ENCODE results near the gene CDK5RAP3. TPM values are rescaled to one million over a fixed set of nuclear protein-coding genes. Genes with fewer than 3 reads are reported as not detected.

CDK5RAP3 gene
- total and polyA plus RNA-seq, 2 of the 13 experiments (the other 11 are each of a cell fraction or from before 2014, with no cell fraction given): 128 to 154 TPM

DNA sequence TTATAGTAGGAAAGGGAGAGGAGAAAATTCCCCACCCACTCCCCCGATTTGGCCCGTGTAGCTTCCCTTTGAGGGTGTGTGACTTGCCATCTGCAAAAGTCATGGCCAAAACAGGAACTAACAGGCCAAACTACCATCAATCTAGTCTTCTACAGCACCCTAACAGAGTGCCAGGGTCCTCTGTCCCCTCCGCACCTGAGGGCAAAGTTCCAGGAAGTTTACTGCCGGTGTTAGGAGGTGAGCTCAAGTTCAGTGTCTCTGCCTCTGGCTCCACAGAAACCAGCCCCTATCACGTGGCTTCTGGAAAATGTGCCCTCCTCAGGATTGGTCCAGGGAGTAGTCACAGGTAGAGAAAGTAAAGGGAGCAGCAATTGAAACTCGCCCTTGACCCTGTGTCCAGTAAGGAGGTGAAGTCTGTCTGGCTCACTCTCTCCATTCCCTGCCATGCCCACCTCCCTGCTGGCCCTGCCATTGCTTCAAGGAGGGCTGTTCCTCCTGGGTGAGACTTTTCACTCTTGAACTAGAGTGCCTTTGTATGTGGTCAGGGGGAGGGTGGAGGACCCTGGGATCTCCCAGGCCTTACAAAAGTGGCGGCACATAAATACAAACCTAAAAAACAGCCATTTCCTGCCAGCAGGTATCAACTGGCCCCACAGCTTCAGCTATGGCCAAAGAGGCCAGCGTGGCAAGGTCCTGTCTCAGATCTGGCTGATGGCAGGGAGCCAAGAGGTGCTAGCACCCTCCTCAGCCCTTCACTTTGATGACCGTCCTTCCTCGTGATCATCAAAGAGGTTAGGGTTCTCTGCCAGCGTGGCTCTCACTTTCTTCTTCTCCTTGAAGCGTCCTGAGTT lies 18.5 kb upstream of the CDK5RAP3 start (continued):
- no peak; the same call in 1 of the 2 replicates for TF ChIP-seq ZNF609 (CRISPR knock-in tag; IDR thresholded peaks at IDR 0.05; ENCODE audit: borderline replicate concordance)
- no peak for TF ChIP-seq ZNF354B (CRISPR knock-in tag; IDR thresholded peaks at IDR 0.05)
- no peak for TF ChIP-seq CHD2 (IDR thresholded peaks at IDR 0.05; ENCODE audit: low read depth, low read length)
- TF ChIP-seq HNF4G (IDR thresholded peaks at IDR 0.05; ENCODE audit: borderline replicate concordance, low read depth, low read length): peak; percentile 90
- TF ChIP-seq HNF4G (CRISPR knock-in tag; IDR thresholded peaks at IDR 0.05; ENCODE audit: borderline replicate concordance, low read depth): peak; percentile 98; the same call in 1 of the 2 replicates
- peak; percentile 77; the same call in 1 of the 2 replicates for TF ChIP-seq ZNF556 (CRISPR knock-in tag; IDR thresholded peaks at IDR 0.05; ENCODE audit: borderline replicate concordance)
- TF ChIP-seq PRPF4 (IDR thresholded peaks at IDR 0.05; ENCODE audit: low read depth, low read length, poor library complexity, severe bottlenecking): no peak
- TF ChIP-seq MXI1 (IDR thresholded peaks at IDR 0.05; ENCODE audit: borderline replicate concordance, low read depth, low read length): no peak; the same call in 2 of the 3 replicates
- TF ChIP-seq HDAC2 (CRISPR knock-in tag; IDR thresholded peaks at IDR 0.05): peak; percentile 76; the same call in 1 of the 2 replicates
- TF ChIP-seq CSRNP2 (CRISPR knock-in tag; conservative IDR thresholded peaks at IDR 0.05; ENCODE audit: low read depth): no peak
- TF ChIP-seq, protein P1, sequence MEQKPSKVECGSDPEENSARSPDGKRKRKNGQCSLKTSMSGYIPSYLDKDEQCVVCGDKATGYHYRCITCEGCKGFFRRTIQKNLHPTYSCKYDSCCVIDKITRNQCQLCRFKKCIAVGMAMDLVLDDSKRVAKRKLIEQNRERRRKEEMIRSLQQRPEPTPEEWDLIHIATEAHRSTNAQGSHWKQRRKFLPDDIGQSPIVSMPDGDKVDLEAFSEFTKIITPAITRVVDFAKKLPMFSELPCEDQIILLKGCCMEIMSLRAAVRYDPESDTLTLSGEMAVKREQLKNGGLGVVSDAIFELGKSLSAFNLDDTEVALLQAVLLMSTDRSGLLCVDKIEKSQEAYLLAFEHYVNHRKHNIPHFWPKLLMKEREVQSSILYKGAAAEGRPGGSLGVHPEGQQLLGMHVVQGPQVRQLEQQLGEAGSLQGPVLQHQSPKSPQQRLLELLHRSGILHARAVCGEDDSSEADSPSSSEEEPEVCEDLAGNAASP (CRISPR knock-in tag; IDR thresholded peaks at IDR 0.05; ENCODE audit: borderline replicate concordance): peak; percentile 54; the same call in 1 of the 2 replicates
- no peak for TF ChIP-seq MAFF (IDR thresholded peaks at IDR 0.05; ENCODE audit: low read depth, low read length)
- no peak for TF ChIP-seq ZNF510 (CRISPR knock-in tag; IDR thresholded peaks at IDR 0.05; ENCODE audit: low read depth)
- TF ChIP-seq CBX1 (IDR thresholded peaks at IDR 0.05; ENCODE audit: low read depth): no peak
- TF ChIP-seq ARNT2 (CRISPR knock-in tag; IDR thresholded peaks at IDR 0.05; ENCODE audit: low read depth): no peak; the same call in 1 of the 2 replicates
- TF ChIP-seq, protein P2, sequence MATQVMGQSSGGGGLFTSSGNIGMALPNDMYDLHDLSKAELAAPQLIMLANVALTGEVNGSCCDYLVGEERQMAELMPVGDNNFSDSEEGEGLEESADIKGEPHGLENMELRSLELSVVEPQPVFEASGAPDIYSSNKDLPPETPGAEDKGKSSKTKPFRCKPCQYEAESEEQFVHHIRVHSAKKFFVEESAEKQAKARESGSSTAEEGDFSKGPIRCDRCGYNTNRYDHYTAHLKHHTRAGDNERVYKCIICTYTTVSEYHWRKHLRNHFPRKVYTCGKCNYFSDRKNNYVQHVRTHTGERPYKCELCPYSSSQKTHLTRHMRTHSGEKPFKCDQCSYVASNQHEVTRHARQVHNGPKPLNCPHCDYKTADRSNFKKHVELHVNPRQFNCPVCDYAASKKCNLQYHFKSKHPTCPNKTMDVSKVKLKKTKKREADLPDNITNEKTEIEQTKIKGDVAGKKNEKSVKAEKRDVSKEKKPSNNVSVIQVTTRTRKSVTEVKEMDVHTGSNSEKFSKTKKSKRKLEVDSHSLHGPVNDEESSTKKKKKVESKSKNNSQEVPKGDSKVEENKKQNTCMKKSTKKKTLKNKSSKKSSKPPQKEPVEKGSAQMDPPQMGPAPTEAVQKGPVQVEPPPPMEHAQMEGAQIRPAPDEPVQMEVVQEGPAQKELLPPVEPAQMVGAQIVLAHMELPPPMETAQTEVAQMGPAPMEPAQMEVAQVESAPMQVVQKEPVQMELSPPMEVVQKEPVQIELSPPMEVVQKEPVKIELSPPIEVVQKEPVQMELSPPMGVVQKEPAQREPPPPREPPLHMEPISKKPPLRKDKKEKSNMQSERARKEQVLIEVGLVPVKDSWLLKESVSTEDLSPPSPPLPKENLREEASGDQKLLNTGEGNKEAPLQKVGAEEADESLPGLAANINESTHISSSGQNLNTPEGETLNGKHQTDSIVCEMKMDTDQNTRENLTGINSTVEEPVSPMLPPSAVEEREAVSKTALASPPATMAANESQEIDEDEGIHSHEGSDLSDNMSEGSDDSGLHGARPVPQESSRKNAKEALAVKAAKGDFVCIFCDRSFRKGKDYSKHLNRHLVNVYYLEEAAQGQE (IDR thresholded peaks at IDR 0.05; ENCODE audit: borderline replicate concordance in 1 of 2, low read depth in 1 of 2, low read length in 2 of 2): no peak; a peak in 1 of 4 replicates
